ENCODE results near the gene RIPOR2.

DNA sequence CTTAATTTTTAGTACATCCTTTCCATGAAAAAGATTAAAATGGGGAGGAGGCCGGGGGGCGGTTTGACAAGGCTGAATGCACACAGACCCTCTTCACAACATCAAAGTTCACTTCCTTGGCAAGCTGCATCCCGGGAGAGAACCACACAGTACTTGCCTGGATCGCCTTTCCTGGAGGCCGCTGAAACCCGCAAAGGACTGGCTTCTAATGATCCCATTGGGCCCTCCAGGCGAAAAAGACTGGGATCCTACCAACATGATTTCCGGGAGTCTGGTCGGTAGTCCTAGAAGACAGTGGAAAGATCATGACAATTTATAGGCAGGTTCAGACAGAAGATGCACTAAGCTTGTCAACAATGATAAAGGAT lies 60.2 kb downstream of the RIPOR2 start:
- no peak for TF ChIP-seq POLR2AphosphoS5 (IDR thresholded peaks at IDR 0.05; ENCODE audit: insufficient read depth, low read depth, low read length)
- no peak for TF ChIP-seq POLR2A (IDR thresholded peaks at IDR 0.05; ENCODE audit: low read depth, low read length)
- TF ChIP-seq, protein P1, sequence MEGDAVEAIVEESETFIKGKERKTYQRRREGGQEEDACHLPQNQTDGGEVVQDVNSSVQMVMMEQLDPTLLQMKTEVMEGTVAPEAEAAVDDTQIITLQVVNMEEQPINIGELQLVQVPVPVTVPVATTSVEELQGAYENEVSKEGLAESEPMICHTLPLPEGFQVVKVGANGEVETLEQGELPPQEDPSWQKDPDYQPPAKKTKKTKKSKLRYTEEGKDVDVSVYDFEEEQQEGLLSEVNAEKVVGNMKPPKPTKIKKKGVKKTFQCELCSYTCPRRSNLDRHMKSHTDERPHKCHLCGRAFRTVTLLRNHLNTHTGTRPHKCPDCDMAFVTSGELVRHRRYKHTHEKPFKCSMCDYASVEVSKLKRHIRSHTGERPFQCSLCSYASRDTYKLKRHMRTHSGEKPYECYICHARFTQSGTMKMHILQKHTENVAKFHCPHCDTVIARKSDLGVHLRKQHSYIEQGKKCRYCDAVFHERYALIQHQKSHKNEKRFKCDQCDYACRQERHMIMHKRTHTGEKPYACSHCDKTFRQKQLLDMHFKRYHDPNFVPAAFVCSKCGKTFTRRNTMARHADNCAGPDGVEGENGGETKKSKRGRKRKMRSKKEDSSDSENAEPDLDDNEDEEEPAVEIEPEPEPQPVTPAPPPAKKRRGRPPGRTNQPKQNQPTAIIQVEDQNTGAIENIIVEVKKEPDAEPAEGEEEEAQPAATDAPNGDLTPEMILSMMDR (IDR thresholded peaks at IDR 0.05; ENCODE audit: extremely low read depth in 1 of 2, insufficient read depth in 1 of 2, low read depth in 1 of 2, low read length in 2 of 2) = no peak
- TF ChIP-seq, protein P2, sequence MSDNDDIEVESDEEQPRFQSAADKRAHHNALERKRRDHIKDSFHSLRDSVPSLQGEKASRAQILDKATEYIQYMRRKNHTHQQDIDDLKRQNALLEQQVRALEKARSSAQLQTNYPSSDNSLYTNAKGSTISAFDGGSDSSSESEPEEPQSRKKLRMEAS (IDR thresholded peaks at IDR 0.05; ENCODE audit: insufficient read depth, insufficient read length) = no peak
- TF ChIP-seq MYC (IDR thresholded peaks at IDR 0.05; ENCODE audit: low read depth, low read length) = no peak
- TF ChIP-seq EZH2 (IDR thresholded peaks at IDR 0.05; ENCODE audit: borderline replicate concordance, low read depth, low read length, severe bottlenecking) = no peak
- TF ChIP-seq JUN (IDR thresholded peaks at IDR 0.05; ENCODE audit: borderline replicate concordance, insufficient read depth, insufficient read length, low read depth) = no peak
- no peak for TF ChIP-seq FOS (IDR thresholded peaks at IDR 0.05; ENCODE audit: borderline replicate concordance, insufficient read depth, low read length)

Measured in endothelial cell of umbilical vein (primary cell).